ENCODE results near the gene JMY.

- TF ChIP-seq POLR2AphosphoS5 (IDR thresholded peaks at IDR 0.05), result no peak
- TF ChIP-seq, protein P1, sequence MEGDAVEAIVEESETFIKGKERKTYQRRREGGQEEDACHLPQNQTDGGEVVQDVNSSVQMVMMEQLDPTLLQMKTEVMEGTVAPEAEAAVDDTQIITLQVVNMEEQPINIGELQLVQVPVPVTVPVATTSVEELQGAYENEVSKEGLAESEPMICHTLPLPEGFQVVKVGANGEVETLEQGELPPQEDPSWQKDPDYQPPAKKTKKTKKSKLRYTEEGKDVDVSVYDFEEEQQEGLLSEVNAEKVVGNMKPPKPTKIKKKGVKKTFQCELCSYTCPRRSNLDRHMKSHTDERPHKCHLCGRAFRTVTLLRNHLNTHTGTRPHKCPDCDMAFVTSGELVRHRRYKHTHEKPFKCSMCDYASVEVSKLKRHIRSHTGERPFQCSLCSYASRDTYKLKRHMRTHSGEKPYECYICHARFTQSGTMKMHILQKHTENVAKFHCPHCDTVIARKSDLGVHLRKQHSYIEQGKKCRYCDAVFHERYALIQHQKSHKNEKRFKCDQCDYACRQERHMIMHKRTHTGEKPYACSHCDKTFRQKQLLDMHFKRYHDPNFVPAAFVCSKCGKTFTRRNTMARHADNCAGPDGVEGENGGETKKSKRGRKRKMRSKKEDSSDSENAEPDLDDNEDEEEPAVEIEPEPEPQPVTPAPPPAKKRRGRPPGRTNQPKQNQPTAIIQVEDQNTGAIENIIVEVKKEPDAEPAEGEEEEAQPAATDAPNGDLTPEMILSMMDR (IDR thresholded peaks at IDR 0.05), result no peak
Measured at GRCh38 chr5:79189439-79190234, 46.3 kb upstream of the JMY start.

Data from esophagus muscularis mucosa (tissue), 3 donors.